Stimulated activated CD4-positive, alpha-beta T cell treated with anti-CD3 and anti-CD28 coated beads, Interleukin-15, amount 100 ng/mL, for 1 hour (primary cell): ENCODE results near the gene TEN1.
A peak's percentile ranks its signal among the peaks of the same experiment; 100 is the strongest.

Experiments used
- DNase-seq, 2 donors: peaks; one replicate each; pipeline ENCODE4 v3.0.0-alpha.2; 2020; ENCODE audit warnings: low read depth in 1 of 2, low spot score in 1 of 2

TEN1 gene

DNA sequence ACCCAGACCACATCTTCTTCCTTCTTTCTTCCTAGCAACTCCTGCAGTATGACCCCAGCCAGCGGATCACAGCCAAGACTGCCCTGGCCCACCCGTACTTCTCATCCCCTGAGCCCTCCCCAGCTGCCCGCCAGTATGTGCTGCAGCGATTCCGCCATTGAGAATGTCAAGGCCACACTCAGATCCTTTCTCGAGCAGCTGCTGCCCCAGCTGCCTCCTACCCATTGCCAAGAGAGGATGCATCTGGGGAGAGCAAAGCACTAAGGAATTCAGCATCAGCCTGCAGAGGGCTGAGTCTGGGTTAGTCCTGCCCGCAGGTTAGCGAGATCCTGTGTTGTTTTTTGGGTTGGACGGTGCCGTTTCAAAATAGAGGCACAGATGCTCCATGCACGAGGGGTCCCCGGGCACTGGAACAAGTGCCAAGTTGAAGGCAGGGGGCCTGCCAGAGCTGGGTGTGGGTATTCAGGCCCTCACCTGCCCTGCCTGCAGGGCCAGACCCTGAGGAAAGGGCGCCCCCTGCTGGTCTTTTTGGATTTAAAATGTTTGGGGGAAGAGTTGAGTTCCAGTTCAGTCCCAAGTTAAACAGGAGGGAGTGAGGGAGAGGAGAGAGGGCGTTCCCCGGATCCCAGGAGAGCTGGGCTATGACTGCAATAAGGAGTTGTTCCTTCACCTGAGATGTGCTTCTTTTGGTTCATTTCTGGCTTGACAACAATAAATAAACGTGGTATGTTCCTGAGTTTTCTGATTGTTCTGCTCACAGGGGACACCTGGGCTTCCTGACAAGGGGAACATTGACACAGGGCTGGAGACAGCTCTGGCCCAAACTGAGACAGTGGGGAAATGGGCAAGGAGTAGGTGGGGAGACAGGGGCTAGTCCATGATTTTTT is 26.5 kb downstream of the TEN1 start:
- DNase-seq, result peak; percentile 52 to 60

DNA sequence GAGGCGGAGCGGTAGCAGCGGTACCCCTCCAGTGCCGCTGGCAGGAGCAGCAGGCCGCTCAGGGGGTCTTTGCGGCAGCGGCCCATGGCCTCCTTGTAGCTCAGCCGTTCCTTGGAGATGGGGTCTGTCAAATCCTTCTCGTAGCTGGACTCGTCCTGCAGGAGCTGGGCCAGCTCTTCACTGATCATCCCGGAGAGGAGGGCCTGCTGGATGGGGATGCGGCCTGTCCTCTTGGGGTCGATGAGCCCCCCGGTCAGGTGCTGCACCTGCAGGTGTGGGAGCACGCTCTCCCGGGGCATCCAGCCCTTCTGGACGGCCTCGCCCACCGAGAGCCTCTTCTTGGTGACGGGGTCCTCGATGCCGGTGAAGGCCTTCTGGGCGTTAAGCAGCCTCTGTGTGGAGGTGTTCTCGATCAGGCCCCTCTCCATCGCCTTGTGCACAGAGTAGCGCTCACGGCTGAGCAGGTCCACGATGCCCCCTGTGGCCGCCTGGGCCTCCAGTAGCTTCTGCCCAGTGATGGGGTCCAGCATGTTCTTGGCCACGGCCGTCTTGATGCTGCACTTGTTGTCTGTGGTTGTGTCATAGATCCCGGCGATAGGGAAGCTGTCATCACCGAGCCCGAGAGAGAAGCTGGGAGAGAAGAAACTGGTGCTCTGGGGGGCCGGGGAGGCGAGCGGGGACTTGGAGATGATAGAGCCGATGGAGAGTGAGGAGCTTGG is 28.2 kb downstream of the TEN1 start:
- DNase-seq, result no peak

DNA sequence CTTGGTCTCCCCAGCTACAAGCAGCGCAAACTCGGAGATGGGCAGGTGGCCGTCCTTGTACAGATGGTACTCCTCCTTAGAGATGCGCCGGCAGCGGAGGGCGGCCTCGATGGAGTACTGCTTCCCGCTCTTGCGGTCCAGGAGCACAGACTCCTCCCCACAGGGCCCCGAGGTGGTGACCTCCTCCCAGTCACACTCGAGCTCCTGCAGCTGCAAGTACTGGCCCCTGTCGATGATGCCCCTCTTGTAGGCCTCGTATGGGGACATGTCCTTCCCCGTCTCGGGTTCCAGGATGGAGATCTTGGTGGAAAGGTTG is 28.8 kb downstream of the TEN1 start:
- no peak for DNase-seq

DNA sequence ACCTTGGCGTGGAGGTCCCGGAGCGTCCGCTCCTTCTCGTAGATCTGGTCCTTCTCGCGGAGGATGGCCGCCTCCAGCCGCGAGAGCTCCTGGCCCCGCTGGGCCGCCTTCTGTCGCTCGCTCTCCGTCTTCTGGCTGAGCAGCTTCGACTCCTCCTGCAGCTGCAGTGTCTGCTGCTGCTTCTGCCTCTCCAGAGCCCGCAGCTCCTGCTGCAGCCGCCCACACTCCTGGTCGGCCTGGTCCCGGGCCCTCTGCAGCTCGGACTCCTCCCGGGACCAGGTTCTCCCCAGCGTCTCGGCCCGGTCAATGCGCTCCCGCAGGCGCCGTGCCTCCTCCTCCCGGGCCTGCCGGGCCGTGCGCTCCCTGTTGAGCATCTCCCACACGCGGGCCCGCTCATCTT is 29.2 kb downstream of the TEN1 start:
- no peak for DNase-seq

DNA sequence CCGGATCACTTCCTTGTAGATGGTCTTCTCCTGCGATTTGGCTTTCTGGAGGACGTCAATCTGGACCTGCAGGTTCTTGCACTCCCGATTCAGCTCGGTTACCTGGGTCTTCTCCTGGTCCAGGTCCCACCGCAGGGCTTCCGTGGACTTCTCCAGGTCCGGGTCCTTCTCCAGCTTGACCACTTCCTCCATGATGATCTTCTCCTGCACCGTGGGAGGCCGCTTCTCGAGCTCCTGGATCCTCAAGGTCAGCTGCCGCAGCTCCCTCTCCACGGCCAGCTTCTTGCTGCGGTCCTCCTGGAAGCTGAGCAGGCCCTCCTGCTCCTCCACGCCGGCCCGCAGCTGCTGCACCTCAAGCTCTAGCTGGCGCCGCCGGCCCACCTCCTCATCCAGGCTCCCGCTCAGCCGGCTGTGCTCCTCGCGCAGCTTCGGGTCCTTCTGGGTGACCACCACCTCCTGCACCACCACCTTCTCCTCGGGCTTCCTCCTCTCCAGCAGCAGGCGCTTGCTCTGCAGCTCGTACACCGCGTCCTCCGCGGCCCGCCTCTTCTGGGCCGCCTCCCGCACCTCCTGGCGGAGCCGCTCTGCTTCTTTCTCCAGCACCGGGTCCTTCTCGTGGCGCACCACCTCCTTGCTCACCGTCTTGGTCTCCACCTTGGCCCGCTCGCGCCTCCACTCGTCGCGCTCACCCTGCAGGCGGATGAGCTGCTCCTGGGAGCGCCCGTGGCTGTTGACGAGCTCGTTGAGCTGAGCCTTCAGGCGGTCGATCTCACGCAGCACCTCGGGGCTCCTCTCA is 29.8 kb downstream of the TEN1 start:
- DNase-seq, result no peak

DNA sequence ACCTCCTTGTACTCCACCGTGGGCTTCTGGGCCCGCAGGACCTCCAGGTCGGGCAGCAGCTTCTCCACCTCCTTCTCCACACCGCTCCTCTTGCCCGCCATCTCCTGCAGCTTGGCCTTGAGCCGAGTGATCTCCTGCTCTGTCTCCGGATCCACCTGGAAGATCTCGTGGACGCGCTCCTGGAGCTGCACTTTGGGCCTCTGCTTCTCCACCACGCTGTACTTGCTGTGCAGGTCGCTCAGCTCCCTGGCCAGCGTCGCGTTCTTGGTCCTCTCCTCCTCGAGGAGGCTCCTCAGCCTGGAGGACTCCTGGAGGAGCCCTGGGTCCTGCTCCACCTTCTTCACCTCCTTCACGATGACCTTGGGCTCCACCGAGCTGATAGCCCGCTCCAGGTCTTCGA is 30.4 kb downstream of the TEN1 start:
- no peak for DNase-seq

DNA sequence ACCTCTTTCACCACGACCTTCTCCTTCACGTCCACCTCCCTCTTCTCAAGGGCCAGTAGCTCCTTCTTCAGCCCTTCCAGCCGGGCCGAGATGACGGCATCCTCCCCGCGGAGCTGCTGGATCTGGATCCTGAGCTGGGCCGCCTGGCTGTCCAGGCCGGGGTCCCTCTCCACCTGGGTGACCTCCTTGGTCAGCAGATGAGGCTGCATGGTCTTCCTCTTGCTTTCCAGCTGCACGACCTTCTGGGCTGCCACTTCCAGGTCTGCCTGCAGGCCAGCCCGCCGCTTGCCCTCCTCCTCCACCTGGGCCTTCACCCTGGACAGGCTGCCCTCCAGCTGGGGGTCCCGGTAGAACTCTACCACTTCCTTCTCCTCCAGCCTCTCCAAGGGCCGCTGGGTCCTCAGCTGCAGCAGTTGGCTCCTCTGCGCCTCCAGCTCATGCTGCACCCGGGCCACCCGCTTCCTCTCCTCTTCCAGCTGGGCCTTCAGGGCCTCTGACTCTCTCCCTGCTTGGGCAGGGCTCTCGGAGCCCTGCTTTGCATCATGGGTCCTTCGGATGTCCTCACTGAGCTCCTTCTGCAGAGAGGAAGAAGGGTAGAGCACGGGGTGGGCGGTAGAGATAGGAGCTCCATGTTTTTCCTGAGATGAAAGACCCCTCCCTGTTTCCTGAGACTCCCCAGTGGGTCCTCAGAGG is 31.1 kb downstream of the TEN1 start:
- DNase-seq, result no peak

DNA sequence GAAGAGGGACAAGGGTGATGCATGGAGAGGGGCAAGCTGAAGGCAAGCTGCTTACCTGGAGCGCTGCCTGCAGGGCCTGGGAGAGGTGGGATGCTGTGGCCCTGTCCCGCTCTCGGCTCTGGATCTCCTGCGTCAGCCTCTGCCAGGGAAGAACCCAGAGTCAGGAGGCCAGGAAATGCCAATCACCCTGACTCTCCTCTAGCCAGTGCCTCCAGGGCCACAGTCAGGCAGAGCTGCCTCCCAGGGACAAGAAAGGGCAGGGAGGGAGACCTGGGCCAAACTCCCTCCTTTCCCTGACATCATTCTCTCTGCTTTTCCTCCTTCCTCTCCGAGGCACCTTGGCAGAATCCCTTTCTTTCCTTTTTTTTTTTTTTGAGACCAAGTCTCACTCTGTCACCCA is 32.9 kb downstream of the TEN1 start:
- no peak for DNase-seq

DNA sequence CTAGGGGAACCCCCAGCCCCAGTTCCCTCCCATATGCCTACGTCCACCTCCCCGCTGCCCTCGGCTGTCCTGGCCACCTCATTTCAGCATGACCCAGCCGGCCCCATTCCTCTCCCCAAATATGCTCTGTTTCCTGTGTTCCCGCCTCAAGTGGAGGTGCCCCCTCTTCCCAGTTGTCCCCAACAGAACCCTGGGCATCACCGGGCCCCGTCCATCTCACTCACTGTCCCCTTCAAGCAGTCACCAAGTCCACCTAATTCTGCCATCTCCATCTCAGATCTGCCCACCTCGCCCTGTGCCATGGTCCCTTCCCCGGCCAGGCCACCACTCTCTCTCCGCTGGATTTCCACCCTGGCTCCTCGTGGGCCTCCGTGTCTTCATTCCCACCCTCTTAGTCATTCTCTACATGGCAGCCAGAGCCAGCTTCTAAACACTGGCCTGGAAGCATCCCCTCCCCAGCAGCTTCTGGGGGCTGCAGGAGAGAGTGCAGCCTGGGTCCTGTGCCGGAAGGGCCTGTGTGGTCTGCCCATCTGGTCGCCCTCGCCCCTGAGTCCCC is 34.4 kb downstream of the TEN1 start:
- DNase-seq, result no peak

DNA sequence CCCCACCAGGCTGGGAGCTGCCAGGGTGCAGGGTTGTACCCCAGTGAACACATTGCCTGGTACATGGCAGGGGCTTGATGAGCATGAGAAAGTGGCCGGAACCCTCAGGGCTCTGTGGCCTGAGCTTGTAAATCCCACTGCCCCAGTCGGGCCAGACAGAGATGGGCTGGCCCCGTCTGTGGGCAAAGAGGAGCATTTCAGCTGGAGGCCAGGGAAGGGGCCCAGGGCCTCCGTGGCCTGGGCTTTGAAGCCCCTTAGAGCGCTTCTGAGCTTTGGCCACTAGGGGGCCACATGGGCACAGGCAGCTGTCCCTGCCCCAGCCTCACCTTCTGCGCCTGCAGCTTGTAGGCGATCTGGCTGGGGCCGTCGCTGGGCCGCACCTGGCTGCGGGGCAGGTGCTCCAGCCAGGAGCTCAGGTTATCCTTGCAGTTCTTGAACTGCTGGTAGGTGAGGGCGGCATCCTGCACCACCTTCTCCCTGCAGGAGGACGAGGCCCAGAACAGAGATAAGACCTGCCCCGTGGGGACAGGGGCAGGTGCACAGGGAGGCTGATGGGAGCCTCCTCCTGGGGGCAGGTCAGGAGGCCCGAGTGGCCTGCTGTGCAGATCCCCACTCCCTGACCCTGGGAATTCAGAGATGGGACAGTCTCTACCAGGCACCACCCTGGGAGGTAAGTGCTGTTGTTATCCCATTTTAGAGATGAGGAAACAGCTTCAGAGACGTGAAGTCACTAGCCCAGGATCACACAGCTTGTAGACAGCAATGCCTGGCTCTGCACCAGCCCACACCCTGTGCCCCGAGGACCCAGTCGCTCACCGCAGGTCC is 35.3 kb downstream of the TEN1 start:
- peak; percentile 48 to 60 for DNase-seq

DNA sequence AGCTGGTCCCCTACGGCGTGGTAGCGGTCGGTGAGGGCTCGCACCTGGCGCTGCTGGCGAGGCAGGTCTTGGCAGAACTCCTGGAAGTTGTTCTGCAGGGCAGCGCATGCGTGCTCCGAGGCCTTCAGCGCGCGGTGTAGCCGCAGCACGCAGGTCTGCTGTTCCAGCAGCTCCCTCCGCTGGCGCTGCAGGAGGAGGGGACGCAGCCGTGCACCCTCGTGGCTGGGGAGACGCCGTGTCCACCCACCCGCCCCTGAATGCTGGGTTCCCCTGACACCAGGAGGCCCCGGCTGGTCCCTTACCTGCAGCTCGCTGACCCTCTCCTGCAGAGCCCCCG is 35.9 kb downstream of the TEN1 start:
- DNase-seq, result no peak

DNA sequence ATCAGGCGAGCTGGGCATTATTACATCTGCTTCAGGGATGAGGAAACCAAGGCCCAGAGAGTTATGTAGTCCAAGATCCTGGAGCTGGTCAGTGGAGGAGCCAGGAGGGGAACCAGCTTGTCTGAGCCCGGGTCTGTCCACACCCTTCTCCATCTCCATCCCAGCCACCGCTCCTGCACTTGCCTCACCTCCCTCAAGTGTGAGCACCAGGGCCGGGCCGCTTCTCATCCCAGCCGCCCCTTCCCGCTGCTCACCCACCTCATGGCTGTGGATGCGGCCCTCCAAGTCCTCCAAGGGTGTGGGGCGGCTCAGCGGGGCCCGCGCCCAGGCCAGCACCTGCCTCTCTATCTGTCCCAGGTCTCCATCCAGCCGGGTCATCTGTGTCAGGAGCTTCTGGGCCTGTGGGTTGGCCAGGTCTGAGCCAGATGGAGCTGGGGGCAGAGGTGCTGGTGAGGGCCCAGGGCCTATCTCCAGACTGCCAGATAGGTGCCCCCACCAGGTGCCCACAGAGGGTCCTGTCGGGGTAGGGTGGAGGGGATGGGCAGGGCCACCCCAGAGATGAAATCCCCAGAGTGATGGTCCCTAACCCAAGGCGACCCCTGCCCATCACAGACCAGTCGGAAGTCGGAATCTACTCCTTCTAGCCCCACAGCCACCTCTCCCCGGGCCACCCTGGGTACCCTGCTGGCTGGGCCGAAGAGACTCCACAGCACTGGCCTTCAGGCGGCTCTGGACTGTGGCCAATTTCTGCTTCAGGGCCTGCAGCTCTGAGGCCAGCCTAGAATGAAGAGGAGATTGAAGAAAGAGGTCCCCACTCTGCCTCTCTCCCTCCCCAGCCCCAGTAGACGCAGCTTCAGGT is 38.7 kb downstream of the TEN1 start:
- DNase-seq, result no peak

DNA sequence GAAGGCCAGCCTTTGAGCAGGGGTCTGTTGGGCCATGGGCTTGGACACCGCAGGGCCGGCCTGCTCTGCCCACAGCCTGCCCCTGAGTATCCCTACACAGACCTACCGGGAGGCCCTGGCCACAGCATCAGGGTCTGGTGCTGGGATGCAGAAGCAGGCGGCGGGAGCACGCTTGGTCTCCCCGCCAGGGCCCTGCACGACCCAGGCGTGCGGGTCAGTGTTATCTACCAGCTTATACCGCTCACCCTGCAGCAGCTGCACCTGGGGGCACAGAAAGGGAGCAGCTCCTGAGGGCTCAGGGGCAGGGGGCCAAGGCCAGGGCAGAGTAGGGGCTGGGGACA is 39.3 kb downstream of the TEN1 start:
- no peak for DNase-seq

DNA sequence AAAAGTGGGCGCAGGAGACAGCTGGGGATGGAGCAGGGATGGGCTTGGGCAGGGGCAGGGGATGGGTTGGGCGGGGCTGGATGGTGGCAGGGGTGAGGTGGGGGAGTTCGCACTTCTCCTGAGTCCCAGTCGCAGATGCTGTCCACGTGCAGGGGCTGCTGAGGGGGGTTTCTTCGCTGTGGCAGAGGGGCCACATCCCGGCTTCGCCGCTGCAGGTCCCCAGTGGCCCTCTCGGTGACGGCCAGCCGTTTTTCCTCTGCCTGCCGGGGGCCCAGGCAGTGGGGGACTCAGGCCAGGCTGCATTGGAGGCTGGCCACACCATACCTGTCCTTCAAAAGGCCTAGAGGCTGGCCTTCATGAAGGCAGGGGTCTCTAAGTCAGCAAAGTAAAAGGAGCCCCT is 39.8 kb downstream of the TEN1 start:
- no peak for DNase-seq

DNA sequence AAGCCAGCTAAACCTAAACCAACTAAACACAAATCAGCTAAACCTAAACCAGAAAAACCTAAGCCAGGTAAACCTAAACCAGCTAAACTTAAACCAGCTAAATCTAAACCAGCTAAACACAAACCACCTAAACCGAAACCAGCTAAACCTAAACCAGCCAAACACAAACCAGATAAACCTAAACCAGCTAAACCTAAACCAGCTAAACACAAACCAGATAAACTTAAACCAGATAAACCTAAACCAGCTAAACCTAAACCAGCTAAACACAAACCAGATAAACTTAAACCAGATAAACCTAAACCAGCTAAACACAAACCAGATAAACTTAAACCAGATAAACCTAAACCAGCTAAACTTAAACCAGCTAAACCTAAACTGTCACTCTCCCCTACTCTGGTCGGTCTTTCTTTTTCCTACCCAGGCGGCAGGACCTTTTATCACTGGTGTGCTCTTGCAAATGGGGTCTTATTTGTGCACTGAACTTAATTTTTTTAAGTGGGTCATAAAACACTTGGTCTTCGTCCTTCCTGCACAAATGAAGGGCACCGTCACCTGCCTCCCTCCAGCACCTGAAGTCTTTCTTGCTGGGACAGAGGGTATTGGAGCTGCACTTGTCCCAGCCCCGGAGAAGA is 40.9 kb downstream of the TEN1 start:
- no peak for DNase-seq

DNA sequence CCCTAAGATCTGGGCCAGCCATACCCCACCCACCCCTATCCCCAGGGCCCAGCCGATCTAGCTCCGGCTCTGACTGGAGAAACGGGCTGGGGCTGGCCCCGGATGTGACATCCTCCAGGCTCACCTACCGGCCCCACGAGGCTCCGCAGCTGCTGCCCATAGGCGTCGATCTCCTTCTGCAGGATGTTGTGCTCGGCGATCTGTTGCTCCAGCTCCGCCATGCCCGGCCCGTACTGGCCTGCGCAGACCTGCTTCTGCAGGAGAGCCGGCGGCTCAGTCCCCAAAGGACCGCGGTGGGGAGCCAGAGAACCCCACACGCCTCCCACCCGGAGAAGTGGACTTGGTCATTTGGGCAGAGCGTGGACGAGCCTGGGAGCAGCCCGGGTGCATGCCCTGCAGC is 43.2 kb downstream of the TEN1 start:
- no peak for DNase-seq

DNA sequence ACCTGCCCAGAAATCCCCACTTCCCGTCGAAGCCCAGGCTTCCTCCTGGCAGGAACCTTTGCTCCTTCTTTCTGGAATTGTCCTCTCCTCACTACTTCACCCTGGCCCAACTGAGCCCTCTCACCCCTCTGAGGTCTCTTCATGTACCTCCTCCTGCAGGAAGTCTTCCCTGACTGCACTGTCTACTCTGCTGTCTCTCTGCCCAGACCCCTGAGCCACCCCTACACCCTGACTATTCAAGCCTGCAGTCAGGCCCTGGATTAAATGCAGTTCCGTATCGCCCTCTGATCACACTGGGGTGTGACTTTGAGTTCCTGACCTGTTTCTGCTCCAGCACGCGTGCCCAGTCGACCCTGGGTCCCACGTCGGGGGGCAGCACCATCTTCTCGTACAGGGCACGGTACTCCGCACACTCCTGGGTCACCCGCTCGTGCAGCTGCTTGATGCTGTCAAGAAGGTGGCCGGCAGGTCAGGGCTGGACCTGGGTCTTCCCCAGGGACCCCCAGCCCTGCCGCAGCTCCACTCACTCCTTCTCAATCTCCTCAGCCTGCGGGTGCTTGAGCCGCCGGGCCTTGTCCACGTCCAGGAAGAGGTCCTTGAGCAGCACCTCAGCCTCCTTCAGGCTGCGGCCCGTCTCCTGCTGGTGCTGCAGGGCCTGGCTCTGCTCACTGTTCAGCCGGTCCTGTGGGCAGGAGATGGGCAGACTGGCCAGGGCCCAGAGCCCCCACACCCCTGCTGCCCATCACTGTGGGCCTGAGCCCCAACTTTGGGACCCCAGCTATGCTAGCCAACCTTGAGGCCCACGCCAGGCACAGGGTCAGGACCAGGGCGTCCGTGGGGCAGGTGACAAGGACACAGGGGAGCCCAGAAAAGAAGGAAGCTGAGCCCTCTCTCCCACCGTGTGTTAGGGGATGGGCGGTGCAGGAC is 44.2 kb downstream of the TEN1 start:
- no peak for DNase-seq

DNA sequence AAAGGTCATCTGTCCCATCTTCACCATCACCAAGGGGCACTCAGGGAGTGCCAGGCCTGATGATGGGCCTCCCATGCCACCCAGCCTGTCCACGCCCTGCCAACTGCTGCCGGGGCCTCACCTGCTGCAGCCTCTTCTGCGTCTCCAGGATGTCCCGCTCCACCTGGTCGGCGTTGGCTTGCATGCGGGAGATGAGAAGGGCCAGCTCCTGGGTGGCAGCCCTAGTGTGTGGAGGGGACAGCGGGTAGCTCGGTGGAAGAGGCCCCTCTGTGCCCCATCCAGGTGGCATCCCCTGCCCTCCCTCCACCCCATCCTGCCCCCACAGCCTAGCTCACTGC is 44.8 kb downstream of the TEN1 start:
- DNase-seq, result no peak
